ENCODE measurements around the gene WDR4.
"Not testable (repeated sequence)": the region's sequence is repeated elsewhere in the genome, so short reads cannot be mapped to it uniquely, and the experiment has no call there.

Gene WDR4

GRCh38 chr21:42837421-42838211 is 41.7 kb downstream of the WDR4 start:
- DNase-seq: no peak

GRCh38 chr21:42836767-42837301 is 42.5 kb downstream of the WDR4 start:
- no peak for DNase-seq

GRCh38 chr21:42836402-42836666 is 43.0 kb downstream of the WDR4 start:
- no peak for DNase-seq

GRCh38 chr21:42835611-42836401 is 43.5 kb downstream of the WDR4 start:
- DNase-seq: no peak

- no peak for DNase-seq
Measured at GRCh38 chr21:42835211-42835610, 44.1 kb downstream of the WDR4 start.

- no peak for DNase-seq
Measured at GRCh38 chr21:42834726-42835191, 44.6 kb downstream of the WDR4 start.

- no peak for DNase-seq
Measured at GRCh38 chr21:42833859-42834725, 45.2 kb downstream of the WDR4 start.

- DNase-seq: no peak
Measured at GRCh38 chr21:42833439-42833815, 45.9 kb downstream of the WDR4 start.

GRCh38 chr21:42832321-42832630 is 47.1 kb downstream of the WDR4 start:
- DNase-seq: not testable (repeated sequence)

- no peak for DNase-seq
Measured at GRCh38 chr21:42830456-42831455, 48.6 kb downstream of the WDR4 start.

- no peak for DNase-seq
Measured at GRCh38 chr21:42829954-42830353, 49.4 kb downstream of the WDR4 start.

GRCh38 chr21:42829417-42829816 is 49.9 kb downstream of the WDR4 start:
- no peak for DNase-seq

GRCh38 chr21:42827588-42827987 is 51.8 kb downstream of the WDR4 start:
- no peak for DNase-seq

GRCh38 chr21:42820616-42821465 is 58.5 kb downstream of the WDR4 start:
- no peak for DNase-seq

GRCh38 chr21:42819861-42820615 is 59.3 kb downstream of the WDR4 start:
- no peak for DNase-seq

- DNase-seq: peak; percentile 64
Measured at GRCh38 chr21:42818328-42818749, 61.0 kb downstream of the WDR4 start.

GRCh38 chr21:42815217-42815616 is 64.1 kb downstream of the WDR4 start:
- no peak for DNase-seq

GRCh38 chr21:42812528-42813241 is 66.7 kb downstream of the WDR4 start:
- not testable (repeated sequence) for DNase-seq

GRCh38 chr21:42811960-42812359 is 67.4 kb downstream of the WDR4 start:
- no peak for DNase-seq

Data from CD4-positive, alpha-beta T cell treated with Interleukin-15 for 1 hour (primary cell).